Measurements from ENCODE around the gene TMEM119.
"Not testable (repeated sequence)": the region's sequence is repeated elsewhere in the genome, so short reads cannot be mapped to it uniquely, and the experiment has no call there.

TMEM119 gene

GRCh38 chr12:108598553-108599250 is 818 bp upstream of the TMEM119 start:
- DNase-seq, result no peak

- no peak for DNase-seq
Measured at GRCh38 chr12:108596854-108597558, 878 bp downstream of the TMEM119 start.

- DNase-seq, result no peak
Measured at GRCh38 chr12:108595711-108596647, 1.9 kb downstream of the TMEM119 start.

GRCh38 chr12:108594960-108595710 is 2.7 kb downstream of the TMEM119 start:
- no peak for DNase-seq

GRCh38 chr12:108594323-108594903 is 3.5 kb downstream of the TMEM119 start:
- no peak for DNase-seq

GRCh38 chr12:108592033-108592909 is 5.6 kb downstream of the TMEM119 start:
- DNase-seq, result no peak

GRCh38 chr12:108591267-108591980 is 6.5 kb downstream of the TMEM119 start:
- no peak for DNase-seq

- DNase-seq, result not testable (repeated sequence)
Measured at GRCh38 chr12:108590463-108590862, 7.4 kb downstream of the TMEM119 start.

GRCh38 chr12:108589840-108590229 is 8.0 kb downstream of the TMEM119 start:
- DNase-seq, result no peak

- DNase-seq, result no peak
Measured at GRCh38 chr12:108589028-108589839, 8.7 kb downstream of the TMEM119 start.

- DNase-seq, result no peak
Measured at GRCh38 chr12:108587826-108588225, 10.1 kb downstream of the TMEM119 start.

GRCh38 chr12:108586306-108586705 is 11.6 kb downstream of the TMEM119 start:
- DNase-seq, result no peak

GRCh38 chr12:108585864-108586263 is 12.0 kb downstream of the TMEM119 start:
- no peak for DNase-seq

- no peak for DNase-seq
Measured at GRCh38 chr12:108584456-108585065, 13.3 kb downstream of the TMEM119 start.

- peak; percentile 5 for DNase-seq
Measured at GRCh38 chr12:108583991-108584390, 13.9 kb downstream of the TMEM119 start.

GRCh38 chr12:108582978-108583770 is 14.7 kb downstream of the TMEM119 start:
- no peak for DNase-seq

- no peak for DNase-seq
Measured at GRCh38 chr12:108582509-108582908, 15.4 kb downstream of the TMEM119 start.

Measured in NCI-H1092 treated with DMSO at 0.1 percent for 48 hours (cell line).